CD4-positive, alpha-beta memory T cell (primary cell): ENCODE measurements around the gene FER. TPM values are rescaled to one million over a fixed set of nuclear protein-coding genes. Genes with fewer than 3 reads are reported as not detected.
"Not testable (repeated sequence)": the region's sequence is repeated elsewhere in the genome, so short reads cannot be mapped to it uniquely, and the experiment has no call there.

Source experiments
- CTCF ChIA-PET: fragments of 350-600 bp; sonication (Branson Sonifier 250); formaldehyde crosslinking; loops from one replicate; lab custom pipeline; 2021; ENCODE audit warnings: inconsistent platforms; ENCODE audit not compliant: partially characterized antibody; lab: Charles Lee
- POLR2A ChIA-PET: fragments of 350-600 bp; sonication (Branson Sonifier 250); formaldehyde crosslinking; loops from one replicate; lab custom pipeline; 2021; ENCODE audit not compliant: partially characterized antibody; lab: Charles Lee
- DNase-seq, 5 donors: peaks; one replicate each; pipeline versions ENCODE4 v3.0.0 to v3.0.0-alpha.2; 2020 to 2022; ENCODE audit warnings: mixed read lengths in 1 of 5
- H3K27ac ChIP-seq: one replicate; pipeline ENCODE4 v1.7.0; 2013; ENCODE audit warnings: low read depth, low read length
- H3K27me3 ChIP-seq: 2 replicates; pipeline ENCODE4 v1.7.0; 2013; ENCODE audit warnings: mild to moderate bottlenecking, low read length, moderate library complexity; ENCODE audit not compliant: insufficient read depth
- H3K36me3 ChIP-seq: 2 replicates; pipeline ENCODE4 v1.7.0; 2013; ENCODE audit warnings: mild to moderate bottlenecking, low read length, moderate library complexity; ENCODE audit not compliant: insufficient read depth
- H3K4me1 ChIP-seq: 2 replicates; pipeline ENCODE4 v1.7.0; 2013; ENCODE audit warnings: mild to moderate bottlenecking, low read length, moderate library complexity; ENCODE audit not compliant: insufficient read depth
- H3K4me3 ChIP-seq, 2 donors: one replicate each; pipeline ENCODE4 v1.7.0; 2013; ENCODE audit warnings: low read length in 2 of 2, mild to moderate bottlenecking in 1 of 2
- H3K9me3 ChIP-seq, 2 donors: one replicate each; pipeline ENCODE4 v1.7.0; 2013; ENCODE audit warnings: low read length in 2 of 2, control low read depth in 1 of 2; ENCODE audit not compliant: control insufficient read depth in 1 of 2
- H3K27ac Mint-ChIP-seq, 7 donors: one replicate each; pipeline ENCODE4 v1.8.0; 2020 to 2021; ENCODE audit warnings: mixed read lengths in 7 of 7, mild to moderate bottlenecking in 6 of 7, inconsistent platforms in 3 of 7, moderate library complexity in 3 of 7
- H3K27me3 Mint-ChIP-seq, 2 donors: one replicate each; pipeline ENCODE4 v1.8.0; 2020 to 2021; ENCODE audit warnings: mixed read lengths in 2 of 2
- H3K36me3 Mint-ChIP-seq, 2 donors: one replicate each; pipeline ENCODE4 v1.8.0; 2020 to 2021; ENCODE audit warnings: mixed read lengths in 2 of 2, inconsistent platforms in 1 of 2, mild to moderate bottlenecking in 1 of 2
- H3K4me1 Mint-ChIP-seq, 4 donors: one replicate each; pipeline ENCODE4 v1.8.0; 2020 to 2021; ENCODE audit warnings: mixed read lengths in 4 of 4, mild to moderate bottlenecking in 1 of 4
- H3K4me3 Mint-ChIP-seq, 8 donors: one replicate each; pipeline ENCODE4 v1.8.0; 2020 to 2021; ENCODE audit warnings: mixed read lengths in 8 of 8, mild to moderate bottlenecking in 7 of 8, moderate library complexity in 6 of 8, inconsistent platforms in 3 of 8
- H3K9me3 Mint-ChIP-seq, 8 donors: one replicate each; pipeline ENCODE4 v1.8.0; 2020 to 2021; ENCODE audit warnings: mixed read lengths in 8 of 8, mild to moderate bottlenecking in 5 of 8, inconsistent platforms in 3 of 8, moderate library complexity in 1 of 8
- intact Hi-C: fragments of 100-400 bp; cut with micrococcal nuclease; formaldehyde crosslinking; loops from one replicate; pipeline ENCODE4 v1.15.1; 2023
- polyA plus RNA-seq, 2 donors: library from polyadenylated mRNA; unstranded; fragments of 300-500 nt; fragmentation: Illumina TruSeq; gene quantifications; one replicate each; pipeline ENCODE4 v1.2.3, GENCODE V29; 2021
- total RNA-seq, 2 experiments: library from RNA; stranded (reverse); gene quantifications; one replicate each; pipeline ENCODE4 v1.2.3, GENCODE V29; 2021

FER gene
- total and polyA plus RNA-seq, 4 experiments from 2014 or later: 6.1 to 11.3 (median 10.3) TPM

DNA sequence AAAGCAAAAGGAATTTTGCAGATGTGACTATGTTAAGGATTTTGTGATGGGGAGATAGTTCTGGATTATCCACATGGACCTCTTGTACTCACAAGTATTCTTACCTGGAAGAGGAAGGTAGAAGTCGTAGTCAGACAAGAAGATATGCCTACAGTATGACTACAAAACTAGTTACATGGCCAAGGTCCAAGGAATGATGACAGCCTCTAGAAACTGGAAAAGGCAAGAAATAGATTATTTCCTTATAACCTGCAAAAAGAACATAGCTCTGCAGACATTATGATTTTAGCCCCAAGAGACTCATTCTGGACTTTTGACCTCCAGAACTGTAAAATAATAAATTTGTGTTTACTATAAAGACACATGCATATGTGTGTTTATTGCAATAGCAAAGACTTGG, 226.9 kb downstream of the FER start:
- CTCF ChIA-PET: no interaction called here
- H3K36me3 ChIP-seq: no peaks in the 10 kb centered on the region

GRCh38 chr5:108975697-108976096, 228.0 kb downstream of the FER start:
- H3K4me3 ChIP-seq: no peak overlapping the region
- intact Hi-C loops: no loop called here
- ChIA-PET POLR2A (no interaction called here), CTCF (no interaction called here)
- H3K27ac ChIP-seq: no peak overlapping the region
- Mint-ChIP-seq H3K36me3 (peaks cover 0 to 5% of the 10 kb centered on the region in 2 donors), H3K27me3 (no peaks in the 10 kb centered on the region), H3K27ac (no peak overlapping the region), H3K4me1 (no peaks in the 10 kb centered on the region), H3K9me3 (peaks cover 0 to 2% (median 0%) of the 10 kb centered on the region in 8 donors), H3K4me3 (no peak overlapping the region)
- H3K27me3 ChIP-seq: no peaks in the 10 kb centered on the region
- no peaks in the 10 kb centered on the region for H3K9me3 ChIP-seq
- H3K4me1 ChIP-seq: no peaks in the 10 kb centered on the region
- no peaks in the 10 kb centered on the region for H3K36me3 ChIP-seq
- DNase-seq: no peak

More for the DNA sequence above, 226.9 kb downstream of the FER start:
- peaks cover 0 to 2% of the 10 kb centered on the region in 2 donors for H3K36me3 Mint-ChIP-seq
- no peak overlapping the region for H3K27ac Mint-ChIP-seq
- peaks cover 0 to 2% (median 0%) of the 10 kb centered on the region in 8 donors for H3K9me3 Mint-ChIP-seq
- Histone ChIP-seq H3K27me3 (no peaks in the 10 kb centered on the region), H3K27ac (no peak overlapping the region), H3K9me3 (no peaks in the 10 kb centered on the region), H3K4me3 (no peak overlapping the region), H3K4me1 (no peaks in the 10 kb centered on the region)
- H3K27me3 Mint-ChIP-seq: no peaks in the 10 kb centered on the region
- H3K4me1 Mint-ChIP-seq: no peaks in the 10 kb centered on the region
- POLR2A ChIA-PET: no interaction called here
- no peak for DNase-seq
- intact Hi-C loops: no loop called here
- no peak overlapping the region for H3K4me3 Mint-ChIP-seq

DNA sequence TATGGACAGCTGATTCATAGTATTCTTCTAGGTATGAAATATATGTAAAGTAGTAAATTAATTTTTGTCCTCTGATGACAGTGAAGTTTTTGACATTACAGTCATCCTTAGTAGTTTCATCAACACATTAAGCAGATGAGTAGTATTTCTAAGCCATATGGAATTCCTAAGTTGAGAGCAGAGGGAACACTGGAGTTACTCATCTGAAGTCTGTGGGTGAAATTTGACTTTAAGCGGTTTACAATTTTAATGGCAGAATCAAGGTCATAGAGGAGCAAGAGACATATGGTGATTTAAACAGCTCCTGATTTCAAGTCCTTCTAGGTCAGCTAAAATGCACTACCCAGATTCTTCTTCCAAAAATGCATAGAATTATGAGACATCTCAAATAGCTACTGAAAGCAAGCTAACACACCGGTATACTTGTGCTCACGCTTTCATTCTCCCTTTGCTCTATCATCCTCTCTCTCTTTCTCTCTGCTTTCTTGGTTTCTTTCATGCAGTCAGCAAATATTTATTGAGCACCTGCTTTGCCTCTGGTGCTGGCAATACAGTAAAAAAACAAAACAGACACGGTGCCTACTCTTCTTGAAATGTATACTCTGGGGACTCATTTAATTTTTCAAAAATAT, 235.9 kb downstream of the FER start:
- Mint-ChIP-seq H3K4me1 (no peaks in the 10 kb centered on the region), H3K36me3 (peaks cover 6 to 22% of the 10 kb centered on the region in 2 donors), H3K27me3 (no peaks in the 10 kb centered on the region), H3K9me3 (peaks cover 0 to 9% (median 0%) of the 10 kb centered on the region in 8 donors), H3K4me3 (no peak overlapping the region), H3K27ac (no peak overlapping the region)
- Histone ChIP-seq H3K9me3 (no peaks in the 10 kb centered on the region), H3K4me1 (no peaks in the 10 kb centered on the region), H3K4me3 (no peak overlapping the region), H3K27ac (no peak overlapping the region), H3K36me3 (no peaks in the 10 kb centered on the region), H3K27me3 (no peaks in the 10 kb centered on the region)
- ChIA-PET CTCF (no interaction called here), POLR2A (no interaction called here)
- no peak for DNase-seq
- intact Hi-C loops: no loop called here

GRCh38 chr5:108989761-108990392, 242.2 kb downstream of the FER start:
- no peak for DNase-seq
- Histone ChIP-seq H3K27ac (no peak overlapping the region), H3K9me3 (no peaks in the 10 kb centered on the region), H3K4me1 (no peaks in the 10 kb centered on the region), H3K4me3 (no peak overlapping the region), H3K27me3 (no peaks in the 10 kb centered on the region), H3K36me3 (no peaks in the 10 kb centered on the region)
- POLR2A ChIA-PET: no interaction called here
- Mint-ChIP-seq H3K27ac (no peak overlapping the region), H3K36me3 (peaks cover 14 to 35% of the 10 kb centered on the region in 2 donors), H3K9me3 (peaks cover 0 to 24% (median 15%) of the 10 kb centered on the region in 8 donors), H3K27me3 (no peaks in the 10 kb centered on the region), H3K4me3 (no peak overlapping the region), H3K4me1 (no peaks in the 10 kb centered on the region)
- CTCF ChIA-PET: no interaction called here
- intact Hi-C loops: no loop called here

DNA sequence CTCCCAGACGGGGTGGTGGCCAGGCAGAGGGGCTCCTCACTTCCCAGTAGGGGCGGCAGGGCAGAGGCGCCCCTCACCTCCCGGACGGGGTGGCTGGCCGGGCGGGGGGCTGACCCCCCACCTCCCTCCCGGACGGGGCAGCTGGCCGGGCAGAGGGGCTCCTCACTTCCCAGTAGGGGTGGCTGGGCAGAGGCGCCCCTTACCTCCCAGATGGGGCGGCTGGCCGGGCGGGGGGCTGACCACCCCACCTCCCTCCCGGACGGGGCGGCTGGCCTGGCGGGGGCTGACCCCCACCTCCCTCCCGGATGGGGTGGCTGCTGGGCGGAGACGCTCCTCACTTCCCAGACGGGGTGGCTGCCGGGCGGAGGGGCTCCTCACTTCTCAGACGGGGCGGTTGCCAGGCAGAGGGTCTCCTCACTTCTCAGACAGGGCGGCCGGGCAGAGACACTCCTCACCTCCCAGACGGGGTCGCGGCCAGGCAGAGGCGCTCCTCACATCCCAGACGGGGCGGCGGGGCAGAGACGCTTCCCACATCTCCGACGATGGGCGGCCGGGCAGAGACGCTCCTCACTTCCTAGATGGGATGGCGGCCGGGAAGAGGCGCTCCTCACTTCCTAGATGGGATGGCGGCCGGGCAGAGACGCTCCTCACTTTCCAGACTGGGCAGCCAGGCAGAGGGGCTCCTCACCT, 244.8 kb downstream of the FER start:
- CTCF ChIA-PET, H3K27me3 ChIP-seq, H3K27ac ChIP-seq, DNase-seq, H3K27ac Mint-ChIP-seq, H3K4me1 Mint-ChIP-seq, H3K4me3 ChIP-seq, H3K9me3 ChIP-seq, POLR2A ChIA-PET, H3K27me3 Mint-ChIP-seq, H3K4me3 Mint-ChIP-seq, H3K4me1 ChIP-seq, H3K36me3 ChIP-seq, intact Hi-C loops: not testable (repeated sequence)
- peaks cover 0 to 30% (median 23%) of the 10 kb centered on the region in 8 donors for H3K9me3 Mint-ChIP-seq
- peaks cover 8 to 42% of the 10 kb centered on the region in 2 donors for H3K36me3 Mint-ChIP-seq

DNA sequence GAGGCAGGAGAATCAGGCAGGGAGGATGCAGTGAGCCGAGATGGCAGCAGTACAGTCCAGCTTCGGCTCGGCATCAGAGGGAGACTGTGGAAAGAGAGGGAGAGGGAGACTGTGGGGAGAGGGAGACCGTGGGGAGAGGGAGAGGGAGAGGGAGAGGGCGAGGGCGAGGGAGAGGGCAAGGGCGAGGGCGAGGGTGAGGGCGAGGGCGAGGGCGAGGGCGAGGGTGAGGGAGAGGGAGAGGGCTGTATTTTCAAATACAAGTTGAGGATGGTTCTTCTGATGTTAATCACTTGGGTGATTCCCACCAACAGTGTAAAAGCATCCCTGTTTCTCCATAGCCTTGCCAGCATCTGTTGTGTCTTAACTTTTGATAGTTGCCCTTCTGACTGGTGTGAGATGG, 245.7 kb downstream of the FER start:
- H3K27me3 ChIP-seq, H3K4me3 ChIP-seq, H3K4me1 Mint-ChIP-seq, H3K36me3 ChIP-seq, CTCF ChIA-PET, DNase-seq, H3K4me1 ChIP-seq, POLR2A ChIA-PET, intact Hi-C loops, H3K9me3 ChIP-seq, H3K27ac Mint-ChIP-seq, H3K27me3 Mint-ChIP-seq, H3K4me3 Mint-ChIP-seq, H3K27ac ChIP-seq: not testable (repeated sequence)
- peaks cover 0 to 30% (median 23%) of the 10 kb centered on the region in 8 donors for H3K9me3 Mint-ChIP-seq
- peaks cover 8 to 35% of the 10 kb centered on the region in 2 donors for H3K36me3 Mint-ChIP-seq

GRCh38 chr5:108997720-108998119, 250.0 kb downstream of the FER start:
- Histone ChIP-seq H3K36me3 (no peaks in the 10 kb centered on the region), H3K9me3 (no peaks in the 10 kb centered on the region), H3K27ac (no peak overlapping the region), H3K4me3 (no peak overlapping the region), H3K4me1 (no peaks in the 10 kb centered on the region), H3K27me3 (no peaks in the 10 kb centered on the region)
- no peaks in the 10 kb centered on the region for H3K4me1 Mint-ChIP-seq
- POLR2A ChIA-PET: no interaction called here
- intact Hi-C loops: no loop called here
- H3K27ac Mint-ChIP-seq: no peak overlapping the region
- H3K9me3 Mint-ChIP-seq: peaks cover 0 to 30% (median 24%) of the 10 kb centered on the region in 8 donors
- H3K36me3 Mint-ChIP-seq: peaks cover 8 to 38% of the 10 kb centered on the region in 2 donors
- DNase-seq: no peak
- no peak overlapping the region for H3K4me3 Mint-ChIP-seq
- CTCF ChIA-PET: no interaction called here
- peaks cover 0 to 2% of the 10 kb centered on the region in 2 donors for H3K27me3 Mint-ChIP-seq
